H9 (cell line): Measurements from ENCODE around the gene FEM1B. TPM values are rescaled to one million over a fixed set of nuclear protein-coding genes. Genes with fewer than 3 reads are reported as not detected.

Experiments used
- DNase-seq: peaks from one replicate; pipeline ENCODE4 v3.0.0-alpha.2; 2017
- H2AFZ ChIP-seq: one replicate; pipeline ENCODE4 v1.6.1; 2013; ENCODE audit warnings: mild to moderate bottlenecking, low read length, control low read depth, moderate library complexity
- H2AK5ac ChIP-seq: 2 replicates; pipeline ENCODE4 v1.6.1; 2013; ENCODE audit warnings: low read length, control low read depth, mixed read lengths; ENCODE audit not compliant: insufficient read length
- H2BK120ac ChIP-seq: one replicate; pipeline ENCODE4 v1.6.1; 2013; ENCODE audit warnings: low read depth, mild to moderate bottlenecking, low read length, control low read depth, inconsistent platforms; ENCODE audit not compliant: poor library complexity, severe bottlenecking
- H2BK12ac ChIP-seq: 2 replicates; pipeline ENCODE4 v1.6.1; 2013; ENCODE audit warnings: low read length, control low read depth, mixed read lengths, low read depth; ENCODE audit not compliant: insufficient read length
- H2BK15ac ChIP-seq: 2 replicates; pipeline ENCODE4 v1.6.1; 2013; ENCODE audit warnings: low read depth, low read length, control low read depth
- H2BK20ac ChIP-seq: one replicate; pipeline ENCODE4 v1.6.1; 2013; ENCODE audit warnings: low read depth, mild to moderate bottlenecking, low read length, control low read depth, inconsistent platforms; ENCODE audit not compliant: poor library complexity, severe bottlenecking
- H2BK5ac ChIP-seq: 2 replicates; pipeline ENCODE4 v1.6.1; 2013; ENCODE audit warnings: low read length, control low read depth, mixed read lengths; ENCODE audit not compliant: insufficient read length
- H3K14ac ChIP-seq: 2 replicates; pipeline ENCODE4 v1.6.1; 2013; ENCODE audit warnings: low read length, control low read depth; ENCODE audit not compliant: insufficient read depth
- H3K18ac ChIP-seq: 2 replicates; pipeline ENCODE4 v1.6.1; 2013; ENCODE audit warnings: low read depth, mild to moderate bottlenecking, mixed read lengths, low read length, control low read depth; ENCODE audit not compliant: insufficient read length
- H3K23ac ChIP-seq: 2 replicates; pipeline ENCODE4 v1.6.1; 2013; ENCODE audit warnings: low read length, control low read depth, mixed read lengths, low read depth; ENCODE audit not compliant: insufficient read length
- H3K23me2 ChIP-seq: 2 replicates; pipeline ENCODE4 v1.6.1; 2013; ENCODE audit warnings: low read depth, mild to moderate bottlenecking, mixed read lengths, low read length, control low read depth; ENCODE audit not compliant: insufficient read length, poor library complexity, severe bottlenecking
- H3K27ac ChIP-seq: 2 replicates; pipeline ENCODE4 v1.5.1; 2013; ENCODE audit warnings: low read length, control low read depth, mixed read lengths, low read depth; ENCODE audit not compliant: insufficient read length
- H3K27me3 ChIP-seq: 2 replicates; pipeline ENCODE4 v1.6.1; 2013; ENCODE audit warnings: low read length, control low read depth, inconsistent platforms; ENCODE audit not compliant: insufficient read depth
- H3K4ac ChIP-seq: 2 replicates; pipeline ENCODE4 v1.6.1; 2013; ENCODE audit warnings: low read depth, mild to moderate bottlenecking, control low read depth, inconsistent platforms, low read length, moderate library complexity
- H3K4me1 ChIP-seq: 2 replicates; pipeline ENCODE4 v1.6.1; 2013; ENCODE audit warnings: low read length, control low read depth, inconsistent platforms; ENCODE audit not compliant: insufficient read depth
- H3K4me2 ChIP-seq: 2 replicates; pipeline ENCODE4 v1.6.1; 2013; ENCODE audit warnings: low read length, control low read depth, mixed read lengths; ENCODE audit not compliant: insufficient read length, insufficient read depth
- H3K56ac ChIP-seq: 2 replicates; pipeline ENCODE4 v1.6.1; 2013; ENCODE audit warnings: low read depth, mild to moderate bottlenecking, mixed read lengths, low read length, control low read depth; ENCODE audit not compliant: insufficient read length
- H3K79me1 ChIP-seq: 2 replicates; pipeline ENCODE4 v1.6.1; 2013; ENCODE audit warnings: low read depth, mild to moderate bottlenecking, moderate library complexity, low read length, control low read depth, inconsistent platforms; ENCODE audit not compliant: insufficient read depth, poor library complexity, severe bottlenecking
- H3K79me2 ChIP-seq: 2 replicates; pipeline ENCODE4 v1.6.1; 2013; ENCODE audit warnings: low read length, control low read depth, inconsistent platforms; ENCODE audit not compliant: insufficient read depth
- H3K9ac ChIP-seq: 2 replicates; pipeline ENCODE4 v1.6.1; 2013; ENCODE audit warnings: low read length, control low read depth, mixed read lengths; ENCODE audit not compliant: insufficient read length; ENCODE audit errors: extremely low read depth
- H3K9me3 ChIP-seq: one replicate; pipeline ENCODE4 v1.6.1; 2013; ENCODE audit warnings: low read depth, low read length, inconsistent platforms; ENCODE audit not compliant: control insufficient read depth
- H3T11ph ChIP-seq: one replicate; pipeline ENCODE4 v1.6.1; 2013; ENCODE audit warnings: mild to moderate bottlenecking, low read length, control low read depth, inconsistent platforms
- H4K20me1 ChIP-seq: one replicate; pipeline ENCODE4 v1.6.1; 2013; ENCODE audit not compliant: control insufficient read depth, insufficient read length, insufficient read depth
- H4K5ac ChIP-seq: 2 replicates; pipeline ENCODE4 v1.6.1; 2013; ENCODE audit warnings: low read depth, mild to moderate bottlenecking, mixed read lengths, low read length, control low read depth; ENCODE audit not compliant: insufficient read length
- H4K8ac ChIP-seq: replicated peaks from 2 replicates; pipeline ENCODE4 v1.6.1; 2013; ENCODE audit warnings: low read length, control low read depth, mixed read lengths, low read depth; ENCODE audit not compliant: insufficient read length
- H4K91ac ChIP-seq: 2 replicates; pipeline ENCODE4 v1.6.1; 2013; ENCODE audit warnings: low read depth, mild to moderate bottlenecking, moderate library complexity, mixed read lengths, low read length, control low read depth; ENCODE audit not compliant: insufficient read length
- H3K27ac Mint-ChIP-seq, 3 experiments: 2 replicates in 2 of 3; 3 replicates in 1 of 3; pipeline ENCODE4 v1.8.0; 2020 to 2021; ENCODE audit warnings: mixed read lengths in 3 of 3, mild to moderate bottlenecking in 1 of 3, moderate library complexity in 1 of 3
- H3K27me3 Mint-ChIP-seq: 2 replicates; pipeline ENCODE4 v1.8.0; 2021; ENCODE audit warnings: low read depth, mild to moderate bottlenecking, moderate library complexity, mixed read lengths
- H3K36me3 Mint-ChIP-seq, 3 experiments: 2 replicates in 2 of 3; 3 replicates in 1 of 3; pipeline ENCODE4 v1.8.0; 2020 to 2021; ENCODE audit warnings: low read depth in 3 of 3, mixed read lengths in 3 of 3; ENCODE audit not compliant: insufficient read depth in 1 of 3
- H3K4me1 Mint-ChIP-seq, 2 experiments: 2 replicates each; pipeline ENCODE4 v1.8.0; 2020; ENCODE audit warnings: mixed read lengths in 2 of 2
- H3K4me3 Mint-ChIP-seq, 2 experiments: 2 replicates in 1 of 2; 3 replicates in 1 of 2; pipeline ENCODE4 v1.8.0; 2020 to 2021; ENCODE audit warnings: mild to moderate bottlenecking in 2 of 2, mixed read lengths in 2 of 2, moderate library complexity in 1 of 2
- H3K9me3 Mint-ChIP-seq, 2 experiments: 2 replicates in 1 of 2; 3 replicates in 1 of 2; pipeline ENCODE4 v1.8.0; 2020; ENCODE audit warnings: mild to moderate bottlenecking in 2 of 2, mixed read lengths in 2 of 2, moderate library complexity in 1 of 2
- WGBS: extraction: QIAGEN DNeasy Blood & Tissue Kit; methylation state at CpG from one replicate; pipeline ENCODE4 v1.1.7; 2013; ENCODE audit warnings: missing lambda C conversion rate, low lambda C conversion rate, mixed read lengths; ENCODE audit not compliant: insufficient read length; ENCODE audit errors: extremely low coverage; 5-methylcytosine and 5-hydroxymethylcytosine counted together
- total RNA-seq: library from RNA; stranded (reverse); gene quantifications from 2 replicates; pipeline ENCODE4 v1.2.1, GENCODE V29; 2021
- TF ChIP-seq, protein P1 (sequence below): fragments of 200-600 bp; sonication (generic); conservative IDR thresholded peaks from 3 replicates; pipeline ENCODE4 v1.8.0; 2021; ENCODE audit warnings: antibody characterized with exemption, mild to moderate bottlenecking

Gene FEM1B
- total RNA-seq, 1 experiment from 2014 or later = 77.9 TPM

DNA sequence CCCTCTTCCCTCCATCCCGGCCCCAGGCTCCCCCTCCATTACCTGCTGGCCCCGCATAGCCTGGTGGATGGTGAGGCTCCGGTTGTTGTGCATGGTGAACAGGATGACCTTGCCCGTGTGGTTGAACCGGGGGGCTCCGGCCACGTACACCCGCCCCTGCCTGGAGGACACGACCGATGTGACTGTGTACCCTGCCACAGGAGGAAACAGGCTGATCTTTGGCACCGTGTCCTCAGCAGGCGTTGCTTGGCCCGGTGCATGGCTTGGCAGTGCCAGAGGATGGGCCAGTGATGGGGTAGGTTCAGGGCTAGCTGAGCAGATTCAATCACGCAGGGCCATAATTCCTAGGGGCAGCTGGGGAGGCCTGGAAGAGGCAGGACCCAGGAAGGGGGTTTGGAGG is 58.1 kb downstream of the FEM1B start:
- Histone ChIP-seq H2BK120ac (no peak overlapping the region), H3K4me1 (peaks cover 3% of the 10 kb centered on the region; the same call in 1 of the 2 replicates), H3K56ac (no peak overlapping the region), H2AFZ (no peak overlapping the region), H3K9me3 (no peaks in the 10 kb centered on the region), H3K9ac (no peak overlapping the region), H4K91ac (no peak overlapping the region), H3K18ac (no peak overlapping the region), H3K14ac (no peak overlapping the region), H2BK12ac (no peak overlapping the region), H2AK5ac (no peak overlapping the region), H3K79me2 (no peaks in the 10 kb centered on the region), H3K23ac (no peak overlapping the region), H3T11ph (no peak overlapping the region), H4K8ac (no peak overlapping the region), H4K20me1 (no peaks in the 10 kb centered on the region), H3K79me1 (no peaks in the 10 kb centered on the region), H2BK15ac (no peak overlapping the region), H2BK5ac (no peak overlapping the region), H4K5ac (no peak overlapping the region), H3K27ac (no peak overlapping the region), H3K27me3 (no peaks in the 10 kb centered on the region), H3K4ac (no peak overlapping the region), H3K23me2 (no peaks in the 10 kb centered on the region), H3K4me2 (no peak overlapping the region), H2BK20ac (no peak overlapping the region)
- H3K36me3 Mint-ChIP-seq = no peaks in the 10 kb centered on the region
- H3K4me3 Mint-ChIP-seq = no peak overlapping the region
- WGBS = no CpG with 5 or more reads among the region's 14 CpGs
- H3K9me3 Mint-ChIP-seq = no peaks in the 10 kb centered on the region; a peak in 1 of 5 replicates
- TF ChIP-seq, protein P1, sequence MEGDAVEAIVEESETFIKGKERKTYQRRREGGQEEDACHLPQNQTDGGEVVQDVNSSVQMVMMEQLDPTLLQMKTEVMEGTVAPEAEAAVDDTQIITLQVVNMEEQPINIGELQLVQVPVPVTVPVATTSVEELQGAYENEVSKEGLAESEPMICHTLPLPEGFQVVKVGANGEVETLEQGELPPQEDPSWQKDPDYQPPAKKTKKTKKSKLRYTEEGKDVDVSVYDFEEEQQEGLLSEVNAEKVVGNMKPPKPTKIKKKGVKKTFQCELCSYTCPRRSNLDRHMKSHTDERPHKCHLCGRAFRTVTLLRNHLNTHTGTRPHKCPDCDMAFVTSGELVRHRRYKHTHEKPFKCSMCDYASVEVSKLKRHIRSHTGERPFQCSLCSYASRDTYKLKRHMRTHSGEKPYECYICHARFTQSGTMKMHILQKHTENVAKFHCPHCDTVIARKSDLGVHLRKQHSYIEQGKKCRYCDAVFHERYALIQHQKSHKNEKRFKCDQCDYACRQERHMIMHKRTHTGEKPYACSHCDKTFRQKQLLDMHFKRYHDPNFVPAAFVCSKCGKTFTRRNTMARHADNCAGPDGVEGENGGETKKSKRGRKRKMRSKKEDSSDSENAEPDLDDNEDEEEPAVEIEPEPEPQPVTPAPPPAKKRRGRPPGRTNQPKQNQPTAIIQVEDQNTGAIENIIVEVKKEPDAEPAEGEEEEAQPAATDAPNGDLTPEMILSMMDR = no peak
- H3K27me3 Mint-ChIP-seq = peaks cover 19% of the 10 kb centered on the region
- peaks cover 23 to 42% of the 10 kb centered on the region in 2 experiments for H3K4me1 Mint-ChIP-seq
- no peak for DNase-seq
- no peak overlapping the region for H3K27ac Mint-ChIP-seq
